Activated T-helper 2 cell treated with anti-CD3 and anti-CD28 coated beads, Interferon-gamma antibody, Interleukin-2, Interleukin-4, amounts not matched to agents 10 μg/mL and 5 μg/mL and 100 μg/mL, durations not matched to agents 14 hours and 24 hours and 36 hours (primary cell): ENCODE results near the gene MTMR2. TPM values are rescaled to one million over a fixed set of nuclear protein-coding genes. Genes with fewer than 3 reads are reported as not detected.
"Not testable (repeated sequence)": the region's sequence is repeated elsewhere in the genome, so short reads cannot be mapped to it uniquely, and the experiment has no call there.

Source experiments
- DNase-seq: peaks from one replicate; pipeline ENCODE4 v3.0.0; 2021; ENCODE audit warnings: low spot score
- H3K27ac Mint-ChIP-seq: one replicate; pipeline ENCODE4 v1.8.0; 2021; ENCODE audit warnings: mixed read lengths
- H3K27me3 Mint-ChIP-seq: one replicate; pipeline ENCODE4 v1.8.0; 2021; ENCODE audit warnings: low read depth, mixed read lengths
- H3K36me3 Mint-ChIP-seq: one replicate; pipeline ENCODE4 v1.8.0; 2021; ENCODE audit warnings: low read depth, mixed read lengths
- H3K4me1 Mint-ChIP-seq: one replicate; pipeline ENCODE4 v1.8.0; 2021; ENCODE audit warnings: low read depth, mixed read lengths
- H3K4me3 Mint-ChIP-seq: one replicate; pipeline ENCODE4 v1.8.0; 2021; ENCODE audit warnings: low read depth, mild to moderate bottlenecking, moderate library complexity, mixed read lengths
- H3K9me3 Mint-ChIP-seq: one replicate; pipeline ENCODE4 v1.8.0; 2021; ENCODE audit warnings: mixed read lengths
- intact Hi-C: fragments of 100-400 bp; cut with micrococcal nuclease; formaldehyde crosslinking; loops from one replicate; pipeline ENCODE4 v1.15.1; 2023
- total RNA-seq: library from RNA; stranded (reverse); gene quantifications from 2 replicates; pipeline ENCODE4 v1.2.3, GENCODE V29; 2022

MTMR2 gene
- total RNA-seq, 1 donor from 2014 or later, result 45.4 TPM

- H3K27ac Mint-ChIP-seq, intact Hi-C loops, H3K4me1 Mint-ChIP-seq, H3K4me3 Mint-ChIP-seq, DNase-seq, H3K9me3 Mint-ChIP-seq, H3K27me3 Mint-ChIP-seq: not testable (repeated sequence)
- H3K36me3 Mint-ChIP-seq, result peaks cover 28% of the 10 kb centered on the region
Observed at GRCh38 chr11:95860024-95860423, 63.9 kb downstream of the MTMR2 start.

- intact Hi-C loops, H3K27ac Mint-ChIP-seq, H3K4me1 Mint-ChIP-seq: not testable (repeated sequence)
Observed at GRCh38 chr11:95854362-95854761, 69.5 kb downstream of the MTMR2 start.

GRCh38 chr11:95853862-95854261, 70.0 kb downstream of the MTMR2 start:
- peaks cover 30% of the 10 kb centered on the region for H3K36me3 Mint-ChIP-seq

More at GRCh38 chr11:95854362-95854761, 69.5 kb downstream of the MTMR2 start:
- H3K27me3 Mint-ChIP-seq, DNase-seq, H3K9me3 Mint-ChIP-seq, H3K4me3 Mint-ChIP-seq: not testable (repeated sequence)
- H3K36me3 Mint-ChIP-seq, result peaks cover 26% of the 10 kb centered on the region

GRCh38 chr11:95853138-95853537, 70.8 kb downstream of the MTMR2 start:
- intact Hi-C loops, result no loop called here
- Mint-ChIP-seq H3K27ac (no peak overlapping the region), H3K36me3 (peaks cover 30% of the 10 kb centered on the region), H3K27me3 (no peaks in the 10 kb centered on the region), H3K4me3 (no peak overlapping the region), H3K9me3 (no peaks in the 10 kb centered on the region), H3K4me1 (no peaks in the 10 kb centered on the region)
- DNase-seq, result no peak

More at GRCh38 chr11:95853862-95854261, 70.0 kb downstream of the MTMR2 start:
- H3K4me3 Mint-ChIP-seq, result no peak overlapping the region
- H3K27me3 Mint-ChIP-seq, result no peaks in the 10 kb centered on the region
- intact Hi-C loops, result no loop called here
- no peaks in the 10 kb centered on the region for H3K9me3 Mint-ChIP-seq
- no peak overlapping the region for H3K27ac Mint-ChIP-seq
- no peak for DNase-seq
- no peaks in the 10 kb centered on the region for H3K4me1 Mint-ChIP-seq

- DNase-seq, result no peak
- H3K36me3 Mint-ChIP-seq, result peaks cover 24% of the 10 kb centered on the region
- intact Hi-C loops, result no loop called here
- H3K4me3 Mint-ChIP-seq, result no peak overlapping the region
- H3K27me3 Mint-ChIP-seq, result no peaks in the 10 kb centered on the region
- H3K27ac Mint-ChIP-seq, result no peak overlapping the region
- no peaks in the 10 kb centered on the region for H3K9me3 Mint-ChIP-seq
- no peaks in the 10 kb centered on the region for H3K4me1 Mint-ChIP-seq
Observed at GRCh38 chr11:95850137-95850536, 73.8 kb downstream of the MTMR2 start.

GRCh38 chr11:95849087-95849825, 74.7 kb downstream of the MTMR2 start:
- H3K36me3 Mint-ChIP-seq, result peaks cover 27% of the 10 kb centered on the region
- no peaks in the 10 kb centered on the region for H3K4me1 Mint-ChIP-seq
- H3K27me3 Mint-ChIP-seq, result no peaks in the 10 kb centered on the region
- intact Hi-C loops, result loop anchor here (10.0 kb wide), 1 partner anchor 116 kb away; no protein-coding TSS in a partner anchor
- no peak overlapping the region for H3K27ac Mint-ChIP-seq
- no peak overlapping the region for H3K4me3 Mint-ChIP-seq
- no peak for DNase-seq
- no peaks in the 10 kb centered on the region for H3K9me3 Mint-ChIP-seq

- no peak for DNase-seq
- H3K9me3 Mint-ChIP-seq, result no peaks in the 10 kb centered on the region
- H3K4me3 Mint-ChIP-seq, result no peak overlapping the region
- H3K27ac Mint-ChIP-seq, result no peak overlapping the region
- H3K4me1 Mint-ChIP-seq, result no peaks in the 10 kb centered on the region
- peaks cover 32% of the 10 kb centered on the region for H3K36me3 Mint-ChIP-seq
- intact Hi-C loops, result loop anchor here (10.0 kb wide), 1 partner anchor 120 kb away; no protein-coding TSS in a partner anchor
- no peaks in the 10 kb centered on the region for H3K27me3 Mint-ChIP-seq
Observed at GRCh38 chr11:95845167-95845566, 78.7 kb downstream of the MTMR2 start.

- no peak overlapping the region for H3K4me3 Mint-ChIP-seq
- no peaks in the 10 kb centered on the region for H3K4me1 Mint-ChIP-seq
- intact Hi-C loops, result loop anchor here (1.0 to 2.0 kb wide), 2 partner anchors 557 to 591 kb away; no protein-coding TSS in a partner anchor
- H3K9me3 Mint-ChIP-seq, result no peaks in the 10 kb centered on the region
- no peaks in the 10 kb centered on the region for H3K27me3 Mint-ChIP-seq
- H3K36me3 Mint-ChIP-seq, result peaks cover 68% of the 10 kb centered on the region
- H3K27ac Mint-ChIP-seq, result no peak overlapping the region
- DNase-seq, result peak; percentile 27
Observed at GRCh38 chr11:95835768-95836488, 88.0 kb downstream of the MTMR2 start.

- H3K36me3 Mint-ChIP-seq, result peaks cover 73% of the 10 kb centered on the region
- no peaks in the 10 kb centered on the region for H3K4me1 Mint-ChIP-seq
- intact Hi-C loops, result no loop called here
- no peak for DNase-seq
- no peaks in the 10 kb centered on the region for H3K9me3 Mint-ChIP-seq
- H3K27ac Mint-ChIP-seq, result no peak overlapping the region
- H3K27me3 Mint-ChIP-seq, result no peaks in the 10 kb centered on the region
- no peak overlapping the region for H3K4me3 Mint-ChIP-seq
Observed at GRCh38 chr11:95835351-95835750, 88.6 kb downstream of the MTMR2 start.

GRCh38 chr11:95833378-95833777, 90.5 kb downstream of the MTMR2 start:
- DNase-seq, result no peak
- Mint-ChIP-seq H3K4me3 (no peak overlapping the region), H3K4me1 (peaks cover 4% of the 10 kb centered on the region), H3K27me3 (no peaks in the 10 kb centered on the region), H3K36me3 (peaks cover 72% of the 10 kb centered on the region), H3K9me3 (no peaks in the 10 kb centered on the region), H3K27ac (no peak overlapping the region)
- intact Hi-C loops, result no loop called here

- Mint-ChIP-seq H3K36me3 (peaks cover 72% of the 10 kb centered on the region), H3K27me3 (no peaks in the 10 kb centered on the region), H3K27ac (no peak overlapping the region), H3K9me3 (no peaks in the 10 kb centered on the region), H3K4me3 (no peak overlapping the region), H3K4me1 (peaks cover 5% of the 10 kb centered on the region)
- DNase-seq, result no peak
- intact Hi-C loops, result no loop called here
Observed at GRCh38 chr11:95832763-95833162, 91.1 kb downstream of the MTMR2 start.

- DNase-seq, result no peak
- no peak overlapping the region for H3K4me3 Mint-ChIP-seq
- peaks cover 66% of the 10 kb centered on the region for H3K36me3 Mint-ChIP-seq
- H3K27ac Mint-ChIP-seq, result no peak overlapping the region
- H3K4me1 Mint-ChIP-seq, result peaks cover 5% of the 10 kb centered on the region
- no peaks in the 10 kb centered on the region for H3K27me3 Mint-ChIP-seq
- no peaks in the 10 kb centered on the region for H3K9me3 Mint-ChIP-seq
- intact Hi-C loops, result no loop called here
Observed at GRCh38 chr11:95831198-95831883, 92.6 kb downstream of the MTMR2 start.
